GM18951 (cell line): ENCODE measurements around the gene SLC6A11.

Source experiments
- POLR2A ChIP-seq: IDR thresholded peaks from 4 replicates; pipeline ENCODE4 v1.6.1; 2011; ENCODE audit warnings: mild to moderate bottlenecking; ENCODE audit not compliant: insufficient read length, insufficient read depth; ENCODE audit errors: extremely low read depth
- in situ Hi-C: fragments of 300-500 bp; cut with MboI; formaldehyde crosslinking; loops from one replicate; pipeline ENCODE4 v1.12.0; 2022; ENCODE audit warnings: low sequenced_read_pairs, mixed read lengths, inconsistent platforms; ENCODE audit not compliant: unreplicated experiment

SLC6A11 gene

DNA sequence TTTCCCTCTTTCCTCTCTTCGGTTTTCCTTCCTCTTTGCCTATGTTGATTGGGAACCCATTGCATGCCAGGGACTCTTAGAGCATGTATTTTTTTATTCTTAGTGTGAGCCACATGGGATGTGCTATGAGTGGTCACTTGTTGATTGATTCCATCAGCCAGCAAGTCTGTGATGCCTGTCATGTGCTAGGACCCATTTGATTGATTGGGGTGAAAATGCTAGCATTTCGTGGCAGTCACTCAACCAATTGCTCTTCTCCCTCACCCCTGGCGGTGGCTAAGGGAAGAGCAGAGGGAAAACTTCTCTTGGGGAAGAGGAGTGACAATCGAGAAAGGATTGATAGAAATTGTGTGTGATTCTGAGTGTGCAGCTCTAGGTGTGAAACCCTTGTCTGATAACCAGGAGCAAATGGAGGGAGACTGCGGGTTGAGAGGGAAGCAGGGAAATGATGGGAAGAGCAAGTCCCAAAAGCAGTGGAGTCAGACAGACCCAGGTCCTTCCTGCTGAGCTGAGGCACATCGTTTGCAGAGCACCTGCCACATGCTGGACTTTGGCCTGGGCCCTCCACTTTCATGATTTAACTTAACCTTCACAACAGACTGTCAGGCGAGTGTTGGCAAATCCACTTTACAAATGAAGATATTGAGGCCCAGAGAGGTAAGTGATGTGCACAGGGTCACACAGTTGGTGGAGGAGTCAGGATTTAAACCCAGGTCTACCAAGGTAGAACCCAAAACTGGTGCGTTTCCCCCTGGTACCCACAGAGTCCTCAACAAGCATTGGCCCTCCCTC lies 40.0 kb downstream of the SLC6A11 start:
- TF ChIP-seq POLR2A, result no peak
- in situ Hi-C loops, result no loop called here

- TF ChIP-seq POLR2A, result no peak
- in situ Hi-C loops, result no loop called here
Observed at GRCh38 chr3:10857235-10857634, 41.2 kb downstream of the SLC6A11 start.

DNA sequence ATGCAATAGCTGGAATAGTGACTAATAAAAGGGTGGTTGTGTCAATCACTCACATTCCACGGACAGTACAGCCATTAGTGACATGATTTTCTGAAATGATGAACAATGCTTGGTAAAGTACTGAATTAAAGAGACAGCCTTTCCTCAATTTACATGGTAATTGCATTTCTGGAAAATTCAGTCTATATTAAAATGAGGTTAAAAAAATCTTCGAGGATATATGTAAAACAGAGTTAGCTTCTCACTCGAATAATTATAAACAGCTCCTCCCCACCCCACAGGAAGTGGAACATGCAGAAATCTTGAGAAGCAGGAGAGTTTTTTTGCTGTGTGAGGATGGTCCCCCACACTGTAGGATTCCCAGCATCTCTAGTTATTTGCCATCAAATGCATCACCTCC lies 42.1 kb downstream of the SLC6A11 start:
- no peak for TF ChIP-seq POLR2A
- in situ Hi-C loops, result no loop called here

- in situ Hi-C loops, result no loop called here
- no peak for TF ChIP-seq POLR2A
Observed at GRCh38 chr3:10867384-10867783, 51.4 kb downstream of the SLC6A11 start.

GRCh38 chr3:10869460-10869859 lies 53.4 kb downstream of the SLC6A11 start:
- in situ Hi-C loops, result no loop called here
- no peak for TF ChIP-seq POLR2A

DNA sequence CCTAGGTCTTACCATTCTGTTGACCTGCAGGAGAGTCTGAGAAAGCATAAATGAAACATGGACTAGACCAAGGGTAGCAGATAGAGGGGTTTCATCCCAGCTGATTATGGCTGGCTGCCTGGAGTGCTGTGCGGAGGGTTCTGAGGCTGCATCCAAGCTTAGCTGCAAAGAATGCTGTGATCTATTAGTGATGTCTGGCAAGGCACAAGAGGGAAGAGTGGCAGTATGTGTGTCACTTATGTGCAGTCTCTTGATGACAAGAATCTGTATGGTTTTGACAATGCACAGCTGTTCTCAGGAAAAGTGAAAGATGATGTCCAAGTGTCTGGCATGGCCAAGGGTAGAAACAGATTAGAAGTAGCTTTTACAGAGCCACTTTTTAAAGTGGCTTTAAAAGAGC lies 54.3 kb downstream of the SLC6A11 start:
- no peak for TF ChIP-seq POLR2A
- in situ Hi-C loops, result no loop called here

GRCh38 chr3:10873415-10873814 lies 57.4 kb downstream of the SLC6A11 start:
- TF ChIP-seq POLR2A, result no peak
- in situ Hi-C loops, result no loop called here

- no peak for TF ChIP-seq POLR2A
- in situ Hi-C loops, result no loop called here
Observed at GRCh38 chr3:10875914-10876313, 59.9 kb downstream of the SLC6A11 start.

GRCh38 chr3:10876661-10877060 lies 60.6 kb downstream of the SLC6A11 start:
- TF ChIP-seq POLR2A, result no peak
- in situ Hi-C loops, result no loop called here

DNA sequence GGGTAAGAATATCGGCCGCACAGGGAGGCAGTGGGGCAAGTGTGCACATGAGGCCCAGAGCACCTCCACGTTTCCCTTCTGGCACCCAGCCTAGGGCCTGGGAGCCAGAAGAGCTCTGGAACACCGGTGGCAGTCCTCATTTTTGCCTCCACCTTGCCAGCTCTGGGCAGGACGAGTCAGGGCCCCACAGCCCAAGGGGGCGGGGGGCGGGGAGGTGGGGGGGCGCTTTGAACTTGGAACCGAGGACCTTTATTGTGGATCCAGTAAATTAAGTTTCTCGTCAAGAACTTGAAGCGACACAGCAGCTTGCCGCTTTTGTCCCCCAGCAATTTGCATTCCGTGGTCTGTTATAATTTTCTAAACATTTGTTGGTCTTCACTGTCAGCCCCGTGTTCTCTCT lies 66.8 kb downstream of the SLC6A11 start:
- in situ Hi-C loops, result no loop called here
- TF ChIP-seq POLR2A, result no peak

GRCh38 chr3:10883478-10884234 lies 67.6 kb downstream of the SLC6A11 start:
- in situ Hi-C loops, result no loop called here
- no peak for TF ChIP-seq POLR2A

GRCh38 chr3:10887015-10887414 lies 71.0 kb downstream of the SLC6A11 start:
- in situ Hi-C loops, result no loop called here
- TF ChIP-seq POLR2A, result no peak

- in situ Hi-C loops, result no loop called here
- no peak for TF ChIP-seq POLR2A
Observed at GRCh38 chr3:10888518-10889090, 72.6 kb downstream of the SLC6A11 start.
